GM19455 (cell line): Measurements from ENCODE around the gene SGMS2.

Experiments
- ATAC-seq: cut with Tn5 transposase; IDR thresholded peaks from one replicate; pipeline ENCODE4 v1.9.1; 2021; ENCODE audit not compliant: unreplicated experiment

The SGMS2 gene

GRCh38 chr4:107828315-107829090 is 3.8 kb downstream of the SGMS2 start:
- ATAC-seq: no peak

GRCh38 chr4:107831140-107831539 is 6.4 kb downstream of the SGMS2 start:
- ATAC-seq: no peak

GRCh38 chr4:107832275-107832807 is 7.6 kb downstream of the SGMS2 start:
- no peak for ATAC-seq

- no peak for ATAC-seq
Observed at GRCh38 chr4:107834241-107834794, 9.6 kb downstream of the SGMS2 start.

- no peak for ATAC-seq
Observed at GRCh38 chr4:107835406-107835805, 10.7 kb downstream of the SGMS2 start.

GRCh38 chr4:107837317-107837716 is 12.6 kb downstream of the SGMS2 start:
- no peak for ATAC-seq

- no peak for ATAC-seq
Observed at GRCh38 chr4:107837776-107838618, 13.3 kb downstream of the SGMS2 start.

- ATAC-seq: no peak
Observed at GRCh38 chr4:107838861-107839565, 14.3 kb downstream of the SGMS2 start.

- ATAC-seq: no peak
Observed at GRCh38 chr4:107843391-107843790, 18.7 kb downstream of the SGMS2 start.

- no peak for ATAC-seq
Observed at GRCh38 chr4:107845681-107846080, 20.9 kb downstream of the SGMS2 start.

GRCh38 chr4:107850438-107850837 is 25.7 kb downstream of the SGMS2 start:
- ATAC-seq: no peak

GRCh38 chr4:107853444-107854355 is 29.0 kb downstream of the SGMS2 start:
- no peak for ATAC-seq

- ATAC-seq: no peak
Observed at GRCh38 chr4:107854356-107855022, 29.8 kb downstream of the SGMS2 start.

GRCh38 chr4:107855723-107856122 is 31.0 kb downstream of the SGMS2 start:
- no peak for ATAC-seq

GRCh38 chr4:107856901-107857300 is 32.2 kb downstream of the SGMS2 start:
- ATAC-seq: no peak

- ATAC-seq: no peak
Observed at GRCh38 chr4:107857741-107858140, 33.0 kb downstream of the SGMS2 start.

- no peak for ATAC-seq
Observed at GRCh38 chr4:107858158-107858742, 33.5 kb downstream of the SGMS2 start.

GRCh38 chr4:107862658-107863057 is 37.9 kb downstream of the SGMS2 start:
- no peak for ATAC-seq

- ATAC-seq: no peak
Observed at GRCh38 chr4:107863416-107863815, 38.7 kb downstream of the SGMS2 start.
